HepG2 (cell line): ENCODE results near the gene MT1M. TPM values are rescaled to one million over a fixed set of nuclear protein-coding genes. Genes with fewer than 3 reads are reported as not detected.
A peak's percentile ranks its signal among the peaks of the same experiment; 100 is the strongest.

ENCODE experiments used
- CEBPG ChIP-seq: IDR thresholded peaks from 2 replicates; pipeline ENCODE4 v1.6.1; 2016
- DZIP1 ChIP-seq: sonication (generic); formaldehyde crosslinking; IDR thresholded peaks from 2 replicates; pipeline ENCODE4 v1.5.0; 2020; ENCODE audit warnings: mild to moderate bottlenecking, missing genetic modification reagents
- FOXO1 ChIP-seq: sonication (generic); formaldehyde crosslinking; IDR thresholded peaks from 2 replicates; pipeline ENCODE4 v1.4.0; 2020; ENCODE audit warnings: missing genetic modification reagents
- KDM6A ChIP-seq: IDR thresholded peaks from 2 replicates; pipeline ENCODE4 v1.6.1; 2016; ENCODE audit warnings: low read depth
- NONO ChIP-seq, 2 experiments: fragments of 450-650 bp in 1 of 2; sonication (generic) in 1 of 2; formaldehyde crosslinking in 1 of 2; IDR thresholded peaks in 1 of 2; conservative IDR thresholded peaks in 1 of 2; 2 replicates each; pipeline versions ENCODE4 v1.6.1 to v1.8.0; 2017 to 2022; ENCODE audit warnings: mild to moderate bottlenecking in 1 of 2, missing genetic modification reagents in 1 of 2, moderate library complexity in 1 of 2
- PAWR ChIP-seq: sonication (generic); formaldehyde crosslinking; IDR thresholded peaks from 2 replicates; pipeline ENCODE4 v1.4.0; 2020; ENCODE audit warnings: missing genetic modification reagents, mild to moderate bottlenecking, borderline replicate concordance
- PRDM15 ChIP-seq: sonication (generic); formaldehyde crosslinking; IDR thresholded peaks from 2 replicates; pipeline ENCODE4 v1.4.0; 2020; ENCODE audit warnings: missing genetic modification reagents
- RARA ChIP-seq: IDR thresholded peaks from 2 replicates; pipeline ENCODE4 v1.6.1; 2016; ENCODE audit warnings: missing genetic modification reagents, missing compliant biosample characterization
- SIN3B ChIP-seq: fragments of 150-350 bp; IDR thresholded peaks from 2 replicates; pipeline ENCODE4 v1.6.1; 2014; ENCODE audit warnings: low read length
- SP4 ChIP-seq: sonication (generic); formaldehyde crosslinking; IDR thresholded peaks from 2 replicates; pipeline ENCODE4 v1.8.1; 2023; ENCODE audit warnings: mild to moderate bottlenecking, missing genetic modification reagents
- U2AF2 ChIP-seq: fragments of 200-400 bp; formaldehyde crosslinking; IDR thresholded peaks from 2 replicates; pipeline ENCODE4 v1.6.1; 2017; ENCODE audit warnings: low read depth, mild to moderate bottlenecking, low read length
- ZBTB25 ChIP-seq: IDR thresholded peaks from 2 replicates; pipeline ENCODE4 v1.6.1; 2018; ENCODE audit warnings: missing genetic modification reagents
- ZBTB38 ChIP-seq: sonication (generic); formaldehyde crosslinking; IDR thresholded peaks from 2 replicates; pipeline ENCODE4 v1.5.1; 2020; ENCODE audit warnings: mild to moderate bottlenecking, missing genetic modification reagents
- ZNF143 ChIP-seq: sonication (generic); formaldehyde crosslinking; IDR thresholded peaks from 2 replicates; pipeline ENCODE4 v1.4.0; 2020; ENCODE audit warnings: missing genetic modification reagents
- ZNF205 ChIP-seq: IDR thresholded peaks from 2 replicates; pipeline ENCODE4 v1.6.1; 2018; ENCODE audit warnings: missing biosample characterization, missing genetic modification reagents
- ZNF30 ChIP-seq: sonication (generic); formaldehyde crosslinking; IDR thresholded peaks from 2 replicates; pipeline ENCODE4 v1.5.0; 2020; ENCODE audit warnings: mild to moderate bottlenecking, missing genetic modification reagents
- ZNF317 ChIP-seq: sonication (generic); formaldehyde crosslinking; IDR thresholded peaks from 2 replicates; pipeline ENCODE4 v1.5.0; 2020; ENCODE audit warnings: mild to moderate bottlenecking, missing genetic modification reagents
- ZNF431 ChIP-seq: sonication (generic); formaldehyde crosslinking; IDR thresholded peaks from 2 replicates; pipeline ENCODE4 v1.9.0; 2022; ENCODE audit warnings: missing genetic modification reagents, low read depth, mild to moderate bottlenecking, borderline replicate concordance
- ZNF746 ChIP-seq: sonication (generic); formaldehyde crosslinking; IDR thresholded peaks from 2 replicates; pipeline ENCODE4 v1.8.0; 2022; ENCODE audit warnings: mild to moderate bottlenecking, missing genetic modification reagents
- ZSCAN20 ChIP-seq: sonication (generic); formaldehyde crosslinking; IDR thresholded peaks from 2 replicates; pipeline ENCODE4 v1.4.0; 2020; ENCODE audit warnings: missing genetic modification reagents, mild to moderate bottlenecking, borderline replicate concordance
- polyA plus RNA-seq, 8 experiments: library from polyadenylated mRNA; depleted of rRNA in 3 of 8; stranded (reverse) in 7 of 8; unstranded in 1 of 8; fragments of >200 nt; fragmentation: Illumina TruSeq in 4 of 8; extraction: Trizol in 4 of 8; gene quantifications; 2 replicates each; pipeline versions ENCODE4 v1.2.1 to v1.2.3, GENCODE V29; 2011 to 2016; ENCODE audit warnings: low read depth in 4 of 8, missing spikeins in 1 of 8, mixed read lengths in 1 of 8; ENCODE audit not compliant: insufficient read depth in 1 of 8
- total RNA-seq, 5 experiments: library from RNA; depleted of rRNA; stranded (reverse); fragments of >200 nt; fragmentation: Illumina TruSeq; extraction: Trizol; gene quantifications; 2 replicates each; pipeline ENCODE4 v1.2.3, GENCODE V29; 2016; ENCODE audit warnings: low read depth in 1 of 5
- TF ChIP-seq, protein P1 (sequence below): sonication (generic); formaldehyde crosslinking; IDR thresholded peaks from 2 replicates; pipeline ENCODE4 v1.4.0; 2020; ENCODE audit warnings: missing genetic modification reagents

Gene MT1M
- total and polyA plus RNA-seq, 2 of the 13 experiments (the other 11 are each of a cell fraction or from before 2014, with no cell fraction given), result 4.6 TPM; not detected in 1

GRCh38 chr16:56606476-56607108, 25.9 kb upstream of the MT1M start (continued):
- TF ChIP-seq ZBTB25 (CRISPR knock-in tag) (peak; percentile 74), PAWR (CRISPR knock-in tag) (no peak), ZNF431 (CRISPR knock-in tag) (no peak), RARA (CRISPR knock-in tag) (no peak; the same call in 1 of the 2 replicates), ZNF143 (no peak), DZIP1 (CRISPR knock-in tag) (no peak), CEBPG (no peak; the same call in 1 of the 2 replicates), ZNF205 (no peak), ZNF30 (CRISPR knock-in tag) (no peak), ZNF317 (CRISPR knock-in tag) (no peak), U2AF2 (no peak), FOXO1 (peak; percentile 13; the same call in 1 of the 2 replicates), KDM6A (CRISPR knock-in tag) (peak; percentile 84), SIN3B (no peak), ZNF746 (CRISPR knock-in tag) (peak; percentile 75; the same call in 1 of the 2 replicates), SP4 (no peak; the same call in 1 of the 2 replicates), ZBTB38 (CRISPR knock-in tag) (no peak), NONO (IDR thresholded peaks at IDR 0.05) (no peak), NONO (CRISPR knock-in tag; conservative IDR thresholded peaks at IDR 0.05) (peak; percentile 80; the same call in 1 of the 2 replicates), ZSCAN20 (CRISPR knock-in tag) (0 out of 2 replicates have a peak, but pooled peaks have one; percentile 47), PRDM15 (CRISPR knock-in tag) (peak; percentile 50; the same call in 1 of the 2 replicates)
- TF ChIP-seq, protein P1, sequence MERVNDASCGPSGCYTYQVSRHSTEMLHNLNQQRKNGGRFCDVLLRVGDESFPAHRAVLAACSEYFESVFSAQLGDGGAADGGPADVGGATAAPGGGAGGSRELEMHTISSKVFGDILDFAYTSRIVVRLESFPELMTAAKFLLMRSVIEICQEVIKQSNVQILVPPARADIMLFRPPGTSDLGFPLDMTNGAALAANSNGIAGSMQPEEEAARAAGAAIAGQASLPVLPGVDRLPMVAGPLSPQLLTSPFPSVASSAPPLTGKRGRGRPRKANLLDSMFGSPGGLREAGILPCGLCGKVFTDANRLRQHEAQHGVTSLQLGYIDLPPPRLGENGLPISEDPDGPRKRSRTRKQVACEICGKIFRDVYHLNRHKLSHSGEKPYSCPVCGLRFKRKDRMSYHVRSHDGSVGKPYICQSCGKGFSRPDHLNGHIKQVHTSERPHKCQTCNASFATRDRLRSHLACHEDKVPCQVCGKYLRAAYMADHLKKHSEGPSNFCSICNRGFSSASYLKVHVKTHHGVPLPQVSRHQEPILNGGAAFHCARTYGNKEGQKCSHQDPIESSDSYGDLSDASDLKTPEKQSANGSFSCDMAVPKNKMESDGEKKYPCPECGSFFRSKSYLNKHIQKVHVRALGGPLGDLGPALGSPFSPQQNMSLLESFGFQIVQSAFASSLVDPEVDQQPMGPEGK (CRISPR knock-in tag), result peak; percentile 81
